HG03103 (cell line): ENCODE measurements around the gene STPG4.

Experiments used
- ATAC-seq: cut with Tn5 transposase; IDR thresholded peaks from one replicate; pipeline ENCODE4 v1.9.1; 2021; ENCODE audit warnings: low read depth; ENCODE audit not compliant: unreplicated experiment

The STPG4 gene

GRCh38 chr2:47058003-47058931 is 96.8 kb downstream of the STPG4 start:
- no peak for ATAC-seq

- ATAC-seq = no peak
Measured at GRCh38 chr2:47057687-47058002, 97.5 kb downstream of the STPG4 start.

- ATAC-seq = no peak
Measured at GRCh38 chr2:47056868-47057686, 98.0 kb downstream of the STPG4 start.

GRCh38 chr2:47056374-47056773 is 98.7 kb downstream of the STPG4 start:
- no peak for ATAC-seq

GRCh38 chr2:47054868-47055267 is 100.2 kb downstream of the STPG4 start:
- no peak for ATAC-seq

GRCh38 chr2:47054036-47054555 is 101.0 kb downstream of the STPG4 start:
- ATAC-seq = no peak

GRCh38 chr2:47052847-47053246 is 102.3 kb downstream of the STPG4 start:
- no peak for ATAC-seq

- ATAC-seq = no peak
Measured at GRCh38 chr2:47051562-47051961, 103.5 kb downstream of the STPG4 start.

GRCh38 chr2:47050762-47051161 is 104.3 kb downstream of the STPG4 start:
- no peak for ATAC-seq

- ATAC-seq = no peak
Measured at GRCh38 chr2:47050021-47050760, 104.9 kb downstream of the STPG4 start.

- no peak for ATAC-seq
Measured at GRCh38 chr2:47049502-47049901, 105.6 kb downstream of the STPG4 start.

- ATAC-seq = no peak
Measured at GRCh38 chr2:47048801-47049480, 106.2 kb downstream of the STPG4 start.

- ATAC-seq = no peak
Measured at GRCh38 chr2:47046271-47046670, 108.8 kb downstream of the STPG4 start.

- no peak for ATAC-seq
Measured at GRCh38 chr2:47043891-47044239, 111.2 kb downstream of the STPG4 start.

GRCh38 chr2:47043142-47043890 is 111.8 kb downstream of the STPG4 start:
- ATAC-seq = no peak

GRCh38 chr2:47041891-47042684 is 113.0 kb downstream of the STPG4 start:
- ATAC-seq = no peak

- no peak for ATAC-seq
Measured at GRCh38 chr2:47041063-47041462, 114.0 kb downstream of the STPG4 start.

GRCh38 chr2:47040651-47041050 is 114.5 kb downstream of the STPG4 start:
- ATAC-seq = no peak
